ENCODE measurements around the gene NPDC1.
"Not testable (repeated sequence)": the region's sequence is repeated elsewhere in the genome, so short reads cannot be mapped to it uniquely, and the experiment has no call there.

The NPDC1 gene

GRCh38 chr9:137011907-137012675, 33.9 kb downstream of the NPDC1 start:
- DNase-seq (ENCODE audit: low read depth in 2 of 2): no peak

- DNase-seq (ENCODE audit: low read depth in 2 of 2): no peak
Measured at GRCh38 chr9:137011156-137011555, 34.8 kb downstream of the NPDC1 start.

DNA sequence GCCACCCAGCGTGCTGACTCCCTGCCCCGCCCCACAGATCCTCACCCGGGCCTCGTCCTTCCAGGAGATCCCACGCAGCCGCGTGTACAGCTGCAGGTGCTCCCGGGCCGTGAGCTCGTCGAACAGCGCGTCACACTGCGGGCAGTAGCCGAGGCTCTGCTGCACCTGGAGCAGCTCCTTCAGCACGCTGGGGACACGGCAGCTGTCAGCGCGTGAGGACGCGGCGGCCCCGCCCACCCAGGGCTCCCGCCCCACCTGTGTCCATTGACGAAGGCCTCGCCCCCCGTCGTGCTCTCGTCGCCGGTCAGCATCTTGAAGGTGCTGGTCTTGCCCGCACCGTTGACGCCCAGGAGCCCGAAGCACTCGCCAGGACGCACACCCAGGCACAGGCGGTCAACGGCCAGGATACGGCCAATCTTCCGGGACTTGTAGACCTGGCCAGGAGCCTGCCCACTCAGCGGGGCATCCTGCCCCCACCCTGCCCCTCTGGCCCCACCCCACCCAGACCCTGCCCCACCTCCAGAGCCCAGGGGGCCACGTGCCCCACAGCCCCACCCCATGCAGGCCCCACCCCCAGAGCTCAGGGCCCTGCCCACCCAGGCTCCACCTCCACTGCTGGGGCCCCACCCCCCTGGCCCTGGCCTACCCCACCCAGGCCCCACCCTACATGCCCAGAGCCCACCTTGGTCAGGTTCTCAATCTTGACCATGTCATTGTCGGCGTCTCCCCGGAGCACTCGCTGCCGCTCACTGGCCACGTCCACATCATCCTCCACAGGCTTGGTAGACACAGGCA, 35.8 kb downstream of the NPDC1 start:
- no peak for DNase-seq (ENCODE audit: low read depth in 2 of 2)

GRCh38 chr9:137009217-137009616, 36.8 kb downstream of the NPDC1 start:
- DNase-seq (ENCODE audit: low read depth in 2 of 2): no peak

GRCh38 chr9:137008312-137008711, 37.7 kb downstream of the NPDC1 start:
- no peak for DNase-seq (ENCODE audit: low read depth in 2 of 2)

- DNase-seq (ENCODE audit: low read depth in 2 of 2): no peak
Measured at GRCh38 chr9:137007816-137008270, 38.1 kb downstream of the NPDC1 start.

DNA sequence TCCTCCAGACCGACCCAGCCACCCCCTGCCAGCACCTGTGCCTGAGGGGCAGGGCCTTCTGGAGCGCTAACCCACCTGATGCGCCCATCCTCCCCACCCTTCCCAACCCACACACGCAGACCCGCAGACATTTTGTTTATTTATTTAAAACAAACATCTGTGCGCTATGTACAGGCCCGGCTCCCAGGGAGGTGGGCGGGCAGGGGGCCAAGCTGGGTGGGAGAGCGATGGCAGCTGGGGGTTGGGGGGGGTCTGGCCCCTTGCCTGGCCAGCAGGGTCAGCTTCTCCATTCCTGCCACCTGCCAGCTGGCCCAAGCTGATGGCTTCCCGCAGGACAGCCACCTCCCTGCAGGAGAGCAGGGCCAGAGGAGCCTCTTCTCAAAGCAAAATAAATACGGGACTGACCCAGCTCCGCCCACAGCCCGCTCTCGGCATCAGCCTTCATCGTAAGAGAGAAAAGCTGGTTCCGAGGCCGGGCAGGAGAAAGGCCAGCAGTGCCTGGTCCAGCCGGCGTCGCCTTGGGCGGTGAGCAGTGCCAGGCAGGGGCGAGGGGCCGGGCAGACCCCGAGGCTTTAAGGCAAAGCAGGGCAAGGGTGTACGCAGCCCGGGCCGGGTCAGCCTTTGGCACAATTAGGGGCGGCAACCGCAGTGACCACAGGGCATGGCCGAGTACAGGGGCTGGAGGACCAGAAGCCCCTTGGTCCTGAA, 38.7 kb downstream of the NPDC1 start:
- DNase-seq (ENCODE audit: low read depth in 2 of 2): no peak

DNA sequence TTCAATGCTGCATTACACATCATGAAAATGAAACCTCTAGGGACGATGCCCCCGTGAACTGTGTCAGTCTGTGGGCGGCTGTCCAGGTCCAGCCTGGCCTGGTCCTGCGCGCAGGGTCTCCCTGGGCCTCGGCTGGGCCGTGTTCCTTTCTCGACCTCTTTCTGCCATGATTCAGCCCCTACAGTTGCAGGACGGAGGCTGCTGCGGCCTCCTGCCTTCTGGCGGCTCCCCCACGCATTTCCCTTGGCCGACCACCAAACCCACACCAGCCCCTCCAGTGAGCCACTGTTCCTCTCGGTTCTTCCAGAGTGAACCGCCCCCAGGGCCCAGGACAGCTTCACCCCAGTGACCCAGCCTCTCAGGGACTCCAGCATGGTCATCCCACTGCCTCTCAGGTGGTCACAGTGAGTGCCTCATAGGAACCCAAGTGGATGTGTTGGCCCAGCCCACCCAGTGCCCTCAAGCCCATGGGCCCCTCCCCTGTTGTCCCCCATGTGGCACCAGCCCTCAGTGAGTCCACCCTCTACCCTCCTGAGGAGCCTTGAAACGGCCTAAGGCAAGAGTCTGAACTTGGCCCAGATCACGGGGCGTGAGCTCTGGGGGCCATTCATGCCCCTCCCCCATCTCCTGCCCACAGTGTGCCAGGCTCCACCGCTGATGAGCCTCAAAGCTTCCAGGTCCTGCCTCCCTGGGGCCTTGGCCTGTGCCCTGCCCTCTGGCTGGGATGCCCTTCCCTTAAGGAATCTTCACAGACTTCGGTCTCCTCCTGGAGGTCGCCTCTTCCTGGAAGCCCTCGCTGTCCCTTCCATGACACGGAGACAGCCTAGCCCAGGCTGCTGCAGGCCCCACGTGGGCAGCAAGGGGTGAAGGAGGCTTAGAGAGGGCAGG, 39.6 kb downstream of the NPDC1 start:
- no peak for DNase-seq (ENCODE audit: low read depth in 2 of 2)

- DNase-seq (ENCODE audit: low read depth in 2 of 2): not testable (repeated sequence)
Measured at GRCh38 chr9:137004285-137004684, 41.7 kb downstream of the NPDC1 start.

GRCh38 chr9:137002646-137003041, 43.3 kb downstream of the NPDC1 start:
- no peak for DNase-seq (ENCODE audit: low read depth in 2 of 2)

- no peak for DNase-seq (ENCODE audit: low read depth in 2 of 2)
Measured at GRCh38 chr9:137001857-137002645, 43.9 kb downstream of the NPDC1 start.

- no peak for DNase-seq (ENCODE audit: low read depth in 2 of 2)
Measured at GRCh38 chr9:137000177-137000930, 45.6 kb downstream of the NPDC1 start.

DNA sequence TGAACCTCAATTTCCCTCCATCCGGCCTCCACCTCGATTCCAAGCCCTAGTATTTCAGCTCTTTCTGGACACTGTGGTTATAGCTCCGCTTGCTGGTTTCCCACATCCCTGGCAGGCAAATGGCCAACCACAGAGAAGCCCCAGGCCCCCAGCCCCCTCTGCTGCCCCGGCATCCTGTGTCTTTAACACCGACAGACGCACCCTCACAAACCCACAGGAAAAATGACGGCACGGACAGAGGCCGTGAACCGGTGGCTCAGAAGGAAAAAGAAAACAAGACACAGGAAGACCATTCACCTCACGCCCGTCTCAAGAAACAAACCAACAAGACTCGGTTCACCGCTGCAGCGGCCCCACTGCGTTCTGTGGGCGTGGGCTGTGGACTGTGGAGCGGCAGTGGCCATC, 48.1 kb downstream of the NPDC1 start:
- no peak for DNase-seq (ENCODE audit: low read depth in 2 of 2)

DNA sequence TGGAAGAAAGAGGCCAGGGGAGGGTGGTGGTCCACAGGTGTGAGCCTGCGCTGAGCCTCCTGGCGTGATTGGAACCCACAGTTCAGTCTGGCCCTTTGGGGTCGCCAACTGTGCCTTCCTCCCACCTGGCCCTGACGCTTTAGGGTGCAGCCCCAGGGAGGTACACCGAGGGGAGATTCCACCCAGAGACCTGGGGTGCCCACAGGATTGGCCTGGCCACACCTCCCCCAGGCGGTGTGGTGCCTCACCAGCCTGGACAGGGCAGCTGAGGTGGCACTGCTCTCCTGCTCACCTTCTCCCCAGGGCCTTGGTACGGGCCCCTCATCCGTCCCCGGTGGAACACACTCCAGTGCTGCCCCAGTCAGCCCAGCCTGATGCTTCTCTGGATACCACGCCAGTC, 48.6 kb downstream of the NPDC1 start:
- no peak for DNase-seq (ENCODE audit: low read depth in 2 of 2)

GRCh38 chr9:136996361-136997292, 49.4 kb downstream of the NPDC1 start, which contains the start of gene CLIC3:
Gene CLIC3, minus strand, starts transcription at chr9:136996568. Its CDS starts 25 bp downstream, at chr9:136996543.
- DNase-seq (ENCODE audit: low read depth in 2 of 2): no peak

- DNase-seq (ENCODE audit: low read depth in 2 of 2): no peak
Measured at GRCh38 chr9:136995772-136996311, 50.1 kb downstream of the NPDC1 start.

DNA sequence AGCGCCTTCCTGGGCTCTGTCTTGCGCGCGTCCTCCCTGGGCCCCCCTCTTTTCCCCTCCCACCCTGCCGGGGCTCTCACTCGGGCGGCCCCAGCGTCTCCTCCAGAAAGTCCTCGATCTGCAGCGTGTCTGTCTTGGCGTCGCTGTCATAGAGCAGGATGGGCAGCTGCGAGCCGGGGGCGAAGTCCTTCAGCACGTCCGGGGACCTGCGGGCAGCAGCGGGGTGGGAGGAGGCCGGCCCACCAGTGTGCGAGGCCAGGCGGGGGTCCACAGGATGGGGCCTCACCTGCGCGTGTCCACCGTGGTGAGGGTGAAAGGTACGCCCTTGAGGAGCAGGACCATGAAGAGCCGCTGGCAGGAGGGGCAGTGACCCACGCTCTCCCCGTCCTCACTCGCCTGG, 50.6 kb downstream of the NPDC1 start:
- no peak for DNase-seq (ENCODE audit: low read depth in 2 of 2)

DNA sequence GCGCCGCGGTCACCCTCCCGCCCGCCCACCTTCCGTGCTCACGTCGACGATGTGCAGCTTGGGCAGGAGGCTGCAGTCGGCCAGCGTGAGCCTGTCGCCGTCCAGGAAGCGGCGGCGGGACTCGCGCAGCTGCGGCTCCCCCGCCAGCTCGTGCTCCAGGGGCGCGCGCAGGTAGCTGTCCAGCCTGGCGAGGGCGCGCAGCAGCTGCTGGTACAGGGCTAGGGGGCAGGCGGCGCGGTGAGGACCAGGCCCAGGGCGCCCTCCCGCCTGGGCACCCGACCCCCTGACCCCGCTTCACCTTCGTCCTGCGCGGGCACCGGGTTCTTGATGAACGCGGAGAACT, 51.1 kb downstream of the NPDC1 start:
- DNase-seq (ENCODE audit: low read depth in 2 of 2): no peak
